Esophagus squamous epithelium (tissue), 4 donors: ENCODE measurements around the gene FCGR3B.
"Not testable (repeated sequence)": the region's sequence is repeated elsewhere in the genome, so short reads cannot be mapped to it uniquely, and the experiment has no call there.

Experiments used
- POLR2A ChIP-seq, 4 donors: fragments of 450-650 bp; IDR thresholded peaks; one replicate each; pipeline ENCODE4 v1.6.1; 2017; ENCODE audit warnings: antibody characterized with exemption in 4 of 4, mild to moderate bottlenecking in 4 of 4, moderate library complexity in 3 of 4
- TF ChIP-seq, protein P1 (sequence below), 6 experiments: fragments of 450-650 bp in 4 of 6; fragments of 200-600 bp in 2 of 6; sonication (generic) in 2 of 6; IDR thresholded peaks; one replicate each; pipeline ENCODE4 v1.5.1; 2016 to 2019; ENCODE audit warnings: antibody characterized with exemption in 6 of 6, mild to moderate bottlenecking in 4 of 6, moderate library complexity in 4 of 6

DNA sequence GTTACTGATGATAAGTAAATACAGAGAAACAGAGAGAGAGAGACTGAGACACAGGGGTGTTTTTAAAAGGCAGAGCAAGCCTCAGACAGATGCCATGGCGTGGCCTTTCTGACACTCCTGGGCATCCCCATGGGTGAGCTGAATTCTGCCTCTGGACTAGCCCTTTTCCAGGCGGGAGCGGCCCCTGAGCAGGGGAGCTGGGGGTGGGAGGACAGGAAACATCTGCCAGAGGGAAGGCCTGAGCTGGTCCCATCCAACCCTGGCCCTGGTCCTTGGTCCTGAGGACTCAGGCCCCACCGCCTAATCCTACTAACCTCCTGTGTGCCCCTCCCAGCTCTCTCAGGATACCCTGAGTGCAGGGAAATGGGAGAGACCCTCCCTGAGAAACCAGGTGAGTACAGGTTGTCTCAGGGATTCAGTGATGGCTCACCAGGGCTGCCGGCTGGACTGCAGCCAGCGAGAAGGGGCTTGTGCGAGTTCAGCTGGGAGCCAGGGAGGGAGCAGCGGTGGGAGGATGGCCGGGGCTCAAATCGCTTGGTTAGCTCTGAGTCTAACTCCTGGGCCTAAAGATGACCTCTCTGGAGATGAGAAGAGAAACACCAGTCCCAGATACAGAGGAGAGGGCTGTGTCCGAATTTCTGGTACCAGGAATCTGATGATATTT is 37.8 kb downstream of the FCGR3B start:
- not testable (repeated sequence) for TF ChIP-seq POLR2A (IDR thresholded peaks at IDR 0.05)
- TF ChIP-seq, protein P1, sequence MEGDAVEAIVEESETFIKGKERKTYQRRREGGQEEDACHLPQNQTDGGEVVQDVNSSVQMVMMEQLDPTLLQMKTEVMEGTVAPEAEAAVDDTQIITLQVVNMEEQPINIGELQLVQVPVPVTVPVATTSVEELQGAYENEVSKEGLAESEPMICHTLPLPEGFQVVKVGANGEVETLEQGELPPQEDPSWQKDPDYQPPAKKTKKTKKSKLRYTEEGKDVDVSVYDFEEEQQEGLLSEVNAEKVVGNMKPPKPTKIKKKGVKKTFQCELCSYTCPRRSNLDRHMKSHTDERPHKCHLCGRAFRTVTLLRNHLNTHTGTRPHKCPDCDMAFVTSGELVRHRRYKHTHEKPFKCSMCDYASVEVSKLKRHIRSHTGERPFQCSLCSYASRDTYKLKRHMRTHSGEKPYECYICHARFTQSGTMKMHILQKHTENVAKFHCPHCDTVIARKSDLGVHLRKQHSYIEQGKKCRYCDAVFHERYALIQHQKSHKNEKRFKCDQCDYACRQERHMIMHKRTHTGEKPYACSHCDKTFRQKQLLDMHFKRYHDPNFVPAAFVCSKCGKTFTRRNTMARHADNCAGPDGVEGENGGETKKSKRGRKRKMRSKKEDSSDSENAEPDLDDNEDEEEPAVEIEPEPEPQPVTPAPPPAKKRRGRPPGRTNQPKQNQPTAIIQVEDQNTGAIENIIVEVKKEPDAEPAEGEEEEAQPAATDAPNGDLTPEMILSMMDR (IDR thresholded peaks at IDR 0.05), result not testable (repeated sequence)
